Activated CD8-positive, alpha-beta memory T cell treated with anti-CD3 and anti-CD28 coated beads, Interleukin-2, amount 10 ng/mL, durations not matched to agents 7 days and 5 days (primary cell): ENCODE measurements around the gene RNU6-1. TPM values are rescaled to one million over a fixed set of nuclear protein-coding genes. Genes with fewer than 3 reads are reported as not detected.

Source experiments
- ATAC-seq: fragments of 150-1000 bp; cut with Tn5 transposase; one replicate; pipeline ENCODE4 v1.10.0; 2021; ENCODE audit warnings: moderate library complexity
- CTCF ChIA-PET: fragments of 350-600 bp; sonication (Branson Sonifier 250); formaldehyde crosslinking; loops from one replicate; lab custom pipeline; 2021; ENCODE audit warnings: antibody characterized with exemption; lab: Charles Lee
- DNase-seq: peaks from one replicate; pipeline ENCODE4 v3.0.0-alpha.2; 2020
- H3K27ac Mint-ChIP-seq: one replicate; pipeline ENCODE4 v1.8.0; 2021; ENCODE audit warnings: mild to moderate bottlenecking, mixed read lengths
- H3K27me3 Mint-ChIP-seq: one replicate; pipeline ENCODE4 v1.8.0; 2021; ENCODE audit warnings: mixed read lengths
- H3K36me3 Mint-ChIP-seq: one replicate; pipeline ENCODE4 v1.8.0; 2021; ENCODE audit warnings: mild to moderate bottlenecking, mixed read lengths
- H3K4me1 Mint-ChIP-seq: one replicate; pipeline ENCODE4 v1.8.0; 2021; ENCODE audit warnings: mixed read lengths
- H3K4me3 Mint-ChIP-seq: one replicate; pipeline ENCODE4 v1.8.0; 2021; ENCODE audit warnings: mild to moderate bottlenecking, moderate library complexity, mixed read lengths
- H3K9me3 Mint-ChIP-seq: one replicate; pipeline ENCODE4 v1.8.0; 2022; ENCODE audit warnings: low read depth, mixed read lengths
- total RNA-seq, 2 experiments: library from RNA; stranded (reverse); gene quantifications; one replicate each; pipeline ENCODE4 v1.2.3, GENCODE V29; 2021

RNU6-1 gene
- total RNA-seq, 2 experiments from 2014 or later, result not detected

GRCh38 chr15:67870868-67871408 is 31.1 kb upstream of the RNU6-1 start:
- H3K36me3 Mint-ChIP-seq, result peaks cover 5% of the 10 kb centered on the region
- CTCF ChIA-PET, result no interaction called here
- DNase-seq (no peak), ATAC-seq (no peak)
- H3K4me3 Mint-ChIP-seq, result no peak overlapping the region
- H3K4me1 Mint-ChIP-seq, result no peaks in the 10 kb centered on the region
- no peak overlapping the region for H3K27ac Mint-ChIP-seq
- peaks cover 7% of the 10 kb centered on the region for H3K9me3 Mint-ChIP-seq
- peaks cover 43% of the 10 kb centered on the region for H3K27me3 Mint-ChIP-seq

- no peak overlapping the region for H3K27ac Mint-ChIP-seq
- DNase-seq (no peak), ATAC-seq (no peak)
- H3K9me3 Mint-ChIP-seq, result peaks cover 7% of the 10 kb centered on the region
- peaks cover 46% of the 10 kb centered on the region for H3K27me3 Mint-ChIP-seq
- H3K4me1 Mint-ChIP-seq, result no peaks in the 10 kb centered on the region
- H3K36me3 Mint-ChIP-seq, result peaks cover 5% of the 10 kb centered on the region
- CTCF ChIA-PET, result no interaction called here
- no peak overlapping the region for H3K4me3 Mint-ChIP-seq
Measured at GRCh38 chr15:67869701-67870100, 29.9 kb upstream of the RNU6-1 start.

GRCh38 chr15:67865766-67866165 is 25.9 kb upstream of the RNU6-1 start:
- Mint-ChIP-seq H3K4me3 (no peak overlapping the region), H3K27me3 (peaks cover 32% of the 10 kb centered on the region), H3K9me3 (no peaks in the 10 kb centered on the region), H3K36me3 (peaks cover 5% of the 10 kb centered on the region), H3K4me1 (peaks cover 5% of the 10 kb centered on the region), H3K27ac (no peak overlapping the region)
- CTCF ChIA-PET, result no interaction called here
- ATAC-seq, result no peak
- DNase-seq, result no peak

- H3K27me3 Mint-ChIP-seq, result peaks cover 30% of the 10 kb centered on the region
- no peak for DNase-seq
- H3K27ac Mint-ChIP-seq, result no peak overlapping the region
- no peak overlapping the region for H3K4me3 Mint-ChIP-seq
- H3K4me1 Mint-ChIP-seq, result peaks cover 5% of the 10 kb centered on the region
- no peaks in the 10 kb centered on the region for H3K9me3 Mint-ChIP-seq
- peaks cover 5% of the 10 kb centered on the region for H3K36me3 Mint-ChIP-seq
- CTCF ChIA-PET, result no interaction called here
- no peak for ATAC-seq
Measured at GRCh38 chr15:67865331-67865730, 25.5 kb upstream of the RNU6-1 start.

GRCh38 chr15:67863442-67863987 is 23.7 kb upstream of the RNU6-1 start:
- peaks cover 24% of the 10 kb centered on the region for H3K27me3 Mint-ChIP-seq
- DNase-seq, result peak; percentile 74
- CTCF ChIA-PET, result interaction anchor here (0.6 to 2.0 kb wide), 21 partner anchors 10 to 443 kb away, joined by 3 to 8 read pairs (median 4); partner anchors contain the start of gene CLN6
- peak; percentile 99 for ATAC-seq
- H3K4me3 Mint-ChIP-seq, result peak overlapping the region; percentile 39
- no peaks in the 10 kb centered on the region for H3K36me3 Mint-ChIP-seq
- H3K27ac Mint-ChIP-seq, result no peak overlapping the region
- peaks cover 5% of the 10 kb centered on the region for H3K4me1 Mint-ChIP-seq
- H3K9me3 Mint-ChIP-seq, result no peaks in the 10 kb centered on the region

- ATAC-seq (no peak), DNase-seq (no peak)
- H3K4me1 Mint-ChIP-seq, result peaks cover 5% of the 10 kb centered on the region
- no peak overlapping the region for H3K4me3 Mint-ChIP-seq
- peaks cover 24% of the 10 kb centered on the region for H3K27me3 Mint-ChIP-seq
- no peaks in the 10 kb centered on the region for H3K9me3 Mint-ChIP-seq
- CTCF ChIA-PET, result interaction anchor here (0.6 to 2.0 kb wide), 15 partner anchors 9 to 444 kb away, joined by 3 to 8 read pairs (median 3); partner anchors contain the start of gene CLN6
- H3K36me3 Mint-ChIP-seq, result no peaks in the 10 kb centered on the region
- no peak overlapping the region for H3K27ac Mint-ChIP-seq
Measured at GRCh38 chr15:67862750-67863441, 23.1 kb upstream of the RNU6-1 start.

GRCh38 chr15:67861983-67862382 is 22.1 kb upstream of the RNU6-1 start:
- ATAC-seq (no peak), DNase-seq (no peak)
- no peaks in the 10 kb centered on the region for H3K9me3 Mint-ChIP-seq
- CTCF ChIA-PET, result interaction anchor here (2.0 kb wide), 2 partner anchors 349 to 444 kb away, joined by 5 to 10 read pairs; no protein-coding TSS in a partner anchor
- H3K27ac Mint-ChIP-seq, result no peak overlapping the region
- no peak overlapping the region for H3K4me3 Mint-ChIP-seq
- no peaks in the 10 kb centered on the region for H3K36me3 Mint-ChIP-seq
- H3K27me3 Mint-ChIP-seq, result peaks cover 24% of the 10 kb centered on the region
- H3K4me1 Mint-ChIP-seq, result peaks cover 5% of the 10 kb centered on the region

- no peaks in the 10 kb centered on the region for H3K9me3 Mint-ChIP-seq
- ATAC-seq (no peak), DNase-seq (no peak)
- no peak overlapping the region for H3K27ac Mint-ChIP-seq
- H3K36me3 Mint-ChIP-seq, result no peaks in the 10 kb centered on the region
- no peak overlapping the region for H3K4me3 Mint-ChIP-seq
- peaks cover 5% of the 10 kb centered on the region for H3K4me1 Mint-ChIP-seq
- H3K27me3 Mint-ChIP-seq, result peaks cover 12% of the 10 kb centered on the region
- CTCF ChIA-PET, result no interaction called here
Measured at GRCh38 chr15:67859331-67859946, 19.6 kb upstream of the RNU6-1 start.

- ATAC-seq, result no peak
- H3K27ac Mint-ChIP-seq, result no peak overlapping the region
Measured at GRCh38 chr15:67857220-67857619, 17.4 kb upstream of the RNU6-1 start.

GRCh38 chr15:67855842-67856241 is 16.0 kb upstream of the RNU6-1 start:
- Mint-ChIP-seq H3K4me3 (no peak overlapping the region), H3K4me1 (peaks cover 1% of the 10 kb centered on the region), H3K9me3 (no peaks in the 10 kb centered on the region), H3K27me3 (peaks cover 2% of the 10 kb centered on the region), H3K27ac (no peak overlapping the region), H3K36me3 (peaks cover 1% of the 10 kb centered on the region)
- DNase-seq (no peak), ATAC-seq (no peak)
- CTCF ChIA-PET, result no interaction called here

More at GRCh38 chr15:67857220-67857619, 17.4 kb upstream of the RNU6-1 start:
- no peaks in the 10 kb centered on the region for H3K36me3 Mint-ChIP-seq
- no peaks in the 10 kb centered on the region for H3K9me3 Mint-ChIP-seq
- no peaks in the 10 kb centered on the region for H3K4me1 Mint-ChIP-seq
- CTCF ChIA-PET, result no interaction called here
- DNase-seq, result peak; percentile 21
- no peak overlapping the region for H3K4me3 Mint-ChIP-seq
- H3K27me3 Mint-ChIP-seq, result peaks cover 2% of the 10 kb centered on the region

GRCh38 chr15:67854358-67854757 is 14.5 kb upstream of the RNU6-1 start:
- DNase-seq (no peak), ATAC-seq (no peak)
- Mint-ChIP-seq H3K27me3 (peaks cover 2% of the 10 kb centered on the region), H3K36me3 (peaks cover 1% of the 10 kb centered on the region), H3K4me3 (no peak overlapping the region), H3K27ac (no peak overlapping the region), H3K9me3 (no peaks in the 10 kb centered on the region), H3K4me1 (peaks cover 1% of the 10 kb centered on the region)
- CTCF ChIA-PET, result interaction anchor here (1.4 kb wide), 2 partner anchors 9 to 452 kb away, joined by 3 to 7 read pairs; no protein-coding TSS in a partner anchor

- peaks cover 1% of the 10 kb centered on the region for H3K36me3 Mint-ChIP-seq
- ATAC-seq (no peak), DNase-seq (no peak)
- H3K4me3 Mint-ChIP-seq, result no peak overlapping the region
- CTCF ChIA-PET, result interaction anchor here (1.2 to 1.4 kb wide), 3 partner anchors 10 to 453 kb away, joined by 3 to 7 read pairs (median 5); no protein-coding TSS in a partner anchor
- no peak overlapping the region for H3K27ac Mint-ChIP-seq
- H3K27me3 Mint-ChIP-seq, result peaks cover 6% of the 10 kb centered on the region
- no peaks in the 10 kb centered on the region for H3K9me3 Mint-ChIP-seq
- H3K4me1 Mint-ChIP-seq, result peaks cover 1% of the 10 kb centered on the region
Measured at GRCh38 chr15:67853454-67853853, 13.6 kb upstream of the RNU6-1 start.

- no peak for DNase-seq
- Mint-ChIP-seq H3K27me3 (peaks cover 15% of the 10 kb centered on the region), H3K4me3 (no peak overlapping the region), H3K9me3 (no peaks in the 10 kb centered on the region), H3K4me1 (peaks cover 1% of the 10 kb centered on the region), H3K36me3 (peaks cover 1% of the 10 kb centered on the region), H3K27ac (no peak overlapping the region)
- ATAC-seq, result no peak
- CTCF ChIA-PET, result interaction anchor here (0.8 kb wide), 1 partner anchor 11 kb away, joined by 3 read pairs; no protein-coding TSS in a partner anchor
Measured at GRCh38 chr15:67852418-67852817, 12.6 kb upstream of the RNU6-1 start.
